ENCODE measurements around the gene TMEM121B.

The TMEM121B gene

GRCh38 chr22:17091851-17092250, 29.3 kb downstream of the TMEM121B start:
- Mint-ChIP-seq H3K4me1 (peaks cover 64% of the 10 kb centered on the region), H3K27ac (ENCODE audit: low read depth) (no peak overlapping the region), H3K36me3 (ENCODE audit: insufficient read depth) (peaks cover 12% of the 10 kb centered on the region), H3K27me3 (no peaks in the 10 kb centered on the region), H3K4me3 (no peak overlapping the region), H3K9me3 (no peaks in the 10 kb centered on the region)
- DNase-seq (ENCODE audit: low spot score in 2 of 2) = no peak
- no peak for ATAC-seq (replicated peaks; ENCODE audit: extremely low read depth, poor library complexity, severe bottlenecking)

GRCh38 chr22:17090550-17090949, 30.6 kb downstream of the TMEM121B start:
- no peak overlapping the region for H3K4me3 Mint-ChIP-seq
- no peaks in the 10 kb centered on the region for H3K27me3 Mint-ChIP-seq
- no peak for DNase-seq (ENCODE audit: low spot score in 2 of 2)
- no peak for ATAC-seq (replicated peaks; ENCODE audit: extremely low read depth, poor library complexity, severe bottlenecking)
- no peak overlapping the region for H3K27ac Mint-ChIP-seq (ENCODE audit: low read depth)
- peaks cover 74% of the 10 kb centered on the region for H3K4me1 Mint-ChIP-seq
- peaks cover 14% of the 10 kb centered on the region for H3K36me3 Mint-ChIP-seq (ENCODE audit: insufficient read depth)
- H3K9me3 Mint-ChIP-seq = no peaks in the 10 kb centered on the region

GRCh38 chr22:17087498-17088131, 33.5 kb downstream of the TMEM121B start:
- no peaks in the 10 kb centered on the region for H3K27me3 Mint-ChIP-seq
- H3K4me3 Mint-ChIP-seq = peak overlapping the region; percentile 86
- peak overlapping the region; percentile 79 for H3K27ac Mint-ChIP-seq (ENCODE audit: low read depth)
- ATAC-seq (replicated peaks; ENCODE audit: extremely low read depth, poor library complexity, severe bottlenecking) = peak; percentile 49
- H3K36me3 Mint-ChIP-seq (ENCODE audit: insufficient read depth) = peaks cover 13% of the 10 kb centered on the region
- peak in 1 of 2 donors; percentile 51 for DNase-seq (ENCODE audit: low spot score in 2 of 2)
- H3K9me3 Mint-ChIP-seq = no peaks in the 10 kb centered on the region
- H3K4me1 Mint-ChIP-seq = peaks cover 64% of the 10 kb centered on the region

- no peak overlapping the region for H3K27ac Mint-ChIP-seq (ENCODE audit: low read depth)
- no peaks in the 10 kb centered on the region for H3K9me3 Mint-ChIP-seq
- ATAC-seq (replicated peaks; ENCODE audit: extremely low read depth, poor library complexity, severe bottlenecking) (peak; percentile 10), DNase-seq (ENCODE audit: low spot score in 2 of 2) (no peak)
- H3K4me3 Mint-ChIP-seq = peak overlapping the region; percentile 86
- peaks cover 13% of the 10 kb centered on the region for H3K36me3 Mint-ChIP-seq (ENCODE audit: insufficient read depth)
- H3K4me1 Mint-ChIP-seq = peaks cover 57% of the 10 kb centered on the region
- no peaks in the 10 kb centered on the region for H3K27me3 Mint-ChIP-seq
Measured at GRCh38 chr22:17086788-17087497, 34.2 kb downstream of the TMEM121B start.

- Mint-ChIP-seq H3K27me3 (no peaks in the 10 kb centered on the region), H3K27ac (ENCODE audit: low read depth) (no peak overlapping the region), H3K9me3 (no peaks in the 10 kb centered on the region), H3K4me1 (peaks cover 53% of the 10 kb centered on the region), H3K36me3 (ENCODE audit: insufficient read depth) (peaks cover 13% of the 10 kb centered on the region), H3K4me3 (peak overlapping the region; percentile 86)
- DNase-seq (ENCODE audit: low spot score in 2 of 2) (no peak), ATAC-seq (replicated peaks; ENCODE audit: extremely low read depth, poor library complexity, severe bottlenecking) (no peak)
Measured at GRCh38 chr22:17086296-17086695, 34.9 kb downstream of the TMEM121B start.

- H3K4me3 Mint-ChIP-seq = peak overlapping the region; percentile 86
Measured at GRCh38 chr22:17085277-17086181, 35.6 kb downstream of the TMEM121B start.

GRCh38 chr22:17084554-17085276, 36.4 kb downstream of the TMEM121B start, which contains the start of gene IL17RA:
Gene IL17RA, plus strand, starts transcription at chr22:17085000. Its CDS starts 92 bp downstream, at chr22:17085092.
- Mint-ChIP-seq H3K4me1 (peaks cover 45% of the 10 kb centered on the region), H3K27ac (ENCODE audit: low read depth) (peak within 1 kb of the TSS; percentile 87), H3K9me3 (no peaks in the 10 kb centered on the region), H3K36me3 (ENCODE audit: insufficient read depth) (peaks cover 13% of the 10 kb centered on the region), H3K4me3 (peak within 1 kb of the TSS; percentile 86), H3K27me3 (no peaks in the 10 kb centered on the region)
- ATAC-seq (replicated peaks; ENCODE audit: extremely low read depth, poor library complexity, severe bottlenecking) (peak; percentile 85), DNase-seq (ENCODE audit: low spot score in 2 of 2) (peak; percentile 91 to 94)

More at GRCh38 chr22:17085277-17086181, 35.6 kb downstream of the TMEM121B start:
- Mint-ChIP-seq H3K9me3 (no peaks in the 10 kb centered on the region), H3K27me3 (no peaks in the 10 kb centered on the region), H3K36me3 (ENCODE audit: insufficient read depth) (peaks cover 13% of the 10 kb centered on the region), H3K4me1 (peaks cover 47% of the 10 kb centered on the region), H3K27ac (ENCODE audit: low read depth) (peak overlapping the region; percentile 87)
- no peak for DNase-seq (ENCODE audit: low spot score in 2 of 2)
- ATAC-seq (replicated peaks; ENCODE audit: extremely low read depth, poor library complexity, severe bottlenecking) = peak; percentile 13

- ATAC-seq (replicated peaks; ENCODE audit: extremely low read depth, poor library complexity, severe bottlenecking) = no peak
- H3K4me1 Mint-ChIP-seq = peaks cover 37% of the 10 kb centered on the region
- DNase-seq (ENCODE audit: low spot score in 2 of 2) = no peak
- H3K9me3 Mint-ChIP-seq = no peaks in the 10 kb centered on the region
- no peaks in the 10 kb centered on the region for H3K27me3 Mint-ChIP-seq
- H3K36me3 Mint-ChIP-seq (ENCODE audit: insufficient read depth) = peaks cover 13% of the 10 kb centered on the region
- H3K27ac Mint-ChIP-seq (ENCODE audit: low read depth) = peak overlapping the region; percentile 87
- peak overlapping the region; percentile 86 for H3K4me3 Mint-ChIP-seq
Measured at GRCh38 chr22:17083811-17084441, 37.2 kb downstream of the TMEM121B start.

GRCh38 chr22:17083255-17083654, 37.9 kb downstream of the TMEM121B start:
- H3K27ac Mint-ChIP-seq (ENCODE audit: low read depth) = peak overlapping the region; percentile 80
- DNase-seq (ENCODE audit: low spot score in 2 of 2) (no peak), ATAC-seq (replicated peaks; ENCODE audit: extremely low read depth, poor library complexity, severe bottlenecking) (no peak)
- H3K27me3 Mint-ChIP-seq = no peaks in the 10 kb centered on the region
- H3K9me3 Mint-ChIP-seq = no peaks in the 10 kb centered on the region
- H3K4me1 Mint-ChIP-seq = peaks cover 37% of the 10 kb centered on the region
- H3K36me3 Mint-ChIP-seq (ENCODE audit: insufficient read depth) = peaks cover 13% of the 10 kb centered on the region
- H3K4me3 Mint-ChIP-seq = peak overlapping the region; percentile 86

- Mint-ChIP-seq H3K27me3 (no peaks in the 10 kb centered on the region), H3K4me1 (peaks cover 22% of the 10 kb centered on the region)
- ATAC-seq (replicated peaks; ENCODE audit: extremely low read depth, poor library complexity, severe bottlenecking) = no peak
Measured at GRCh38 chr22:17079572-17079971, 41.6 kb downstream of the TMEM121B start.

GRCh38 chr22:17077255-17077654, 43.9 kb downstream of the TMEM121B start:
- H3K27ac Mint-ChIP-seq (ENCODE audit: low read depth) = no peak overlapping the region
- ATAC-seq (replicated peaks; ENCODE audit: extremely low read depth, poor library complexity, severe bottlenecking) (no peak), DNase-seq (ENCODE audit: low spot score in 2 of 2) (no peak)
- no peaks in the 10 kb centered on the region for H3K27me3 Mint-ChIP-seq
- H3K9me3 Mint-ChIP-seq = no peaks in the 10 kb centered on the region
- no peak overlapping the region for H3K4me3 Mint-ChIP-seq
- peaks cover 2% of the 10 kb centered on the region for H3K36me3 Mint-ChIP-seq (ENCODE audit: insufficient read depth)
- H3K4me1 Mint-ChIP-seq = peaks cover 11% of the 10 kb centered on the region

More at GRCh38 chr22:17079572-17079971, 41.6 kb downstream of the TMEM121B start:
- DNase-seq (ENCODE audit: low spot score in 2 of 2) = no peak
- no peak overlapping the region for H3K27ac Mint-ChIP-seq (ENCODE audit: low read depth)
- peaks cover 4% of the 10 kb centered on the region for H3K36me3 Mint-ChIP-seq (ENCODE audit: insufficient read depth)
- H3K4me3 Mint-ChIP-seq = no peak overlapping the region
- no peaks in the 10 kb centered on the region for H3K9me3 Mint-ChIP-seq

Data from central memory CD8-positive, alpha-beta T cell (primary cell).